Measurements from ENCODE around the gene ZNF280A.

ZNF280A gene

DNA sequence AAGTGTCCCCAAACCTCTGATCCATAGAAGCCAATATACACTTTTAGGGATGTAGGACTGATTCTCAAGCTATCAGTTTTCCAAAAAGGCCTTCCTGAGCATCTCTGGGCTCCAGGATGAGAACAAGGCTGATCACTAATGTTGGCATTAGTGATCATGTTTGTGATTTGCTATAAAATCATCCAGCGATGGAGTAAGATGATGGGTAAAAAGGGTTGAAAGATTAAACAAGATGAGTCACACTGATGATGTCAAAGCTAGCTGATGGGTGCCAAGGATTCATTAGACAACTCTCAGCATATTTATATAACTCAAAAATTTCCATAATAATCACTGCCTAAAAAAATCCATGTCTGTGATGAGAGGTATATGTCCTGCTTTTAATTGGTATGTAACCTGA, 54.3 kb downstream of the ZNF280A start:
- no peak for DNase-seq

DNA sequence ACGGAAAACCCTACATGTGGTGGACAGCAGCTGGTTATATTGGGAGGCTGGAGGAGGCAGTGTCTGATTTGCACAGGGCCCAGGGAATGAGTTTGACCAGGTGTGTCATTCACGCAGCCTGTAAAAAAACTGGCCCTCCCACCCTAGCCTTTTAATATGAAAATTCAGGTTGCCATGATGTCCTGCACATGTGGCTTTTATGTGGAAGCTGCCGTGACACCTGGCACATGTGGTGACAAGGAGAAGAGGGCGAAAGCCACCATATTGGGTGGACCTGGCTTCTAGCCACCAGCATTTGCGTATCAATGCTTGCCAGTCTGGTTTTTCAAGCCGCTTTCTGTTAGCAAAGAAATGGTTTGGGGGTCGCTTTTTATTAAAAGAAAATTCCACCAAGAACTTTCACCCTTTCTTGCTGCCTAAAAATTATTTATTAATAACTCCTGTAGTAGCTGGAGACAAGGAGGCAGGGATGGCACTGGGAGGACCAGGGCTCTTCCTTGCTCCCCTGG, 54.9 kb downstream of the ZNF280A start:
- DNase-seq = no peak

DNA sequence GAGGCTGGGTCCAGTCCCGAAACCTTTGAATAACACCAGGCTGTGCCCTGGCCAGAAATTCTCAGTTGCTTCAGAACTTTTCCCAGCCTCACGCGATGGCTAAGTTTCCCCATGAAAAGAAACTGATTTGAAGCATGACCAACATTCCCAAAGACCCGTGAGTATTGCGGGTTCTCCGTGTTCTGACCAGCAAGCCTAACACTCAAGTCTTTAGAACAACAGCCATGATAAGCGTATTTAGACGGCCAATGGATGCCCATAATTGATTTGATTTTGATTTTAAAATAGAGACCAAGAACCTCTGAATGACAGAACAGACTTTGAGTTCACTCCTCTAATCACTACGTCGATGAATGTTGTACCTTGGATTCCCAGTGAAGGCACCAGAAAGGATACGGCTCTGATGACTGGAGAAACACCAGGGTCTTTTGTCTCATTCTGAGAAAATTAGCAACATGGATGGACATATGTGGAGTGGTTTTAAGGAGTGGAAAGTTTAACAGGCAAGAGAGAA, 55.5 kb downstream of the ZNF280A start:
- DNase-seq = no peak

DNA sequence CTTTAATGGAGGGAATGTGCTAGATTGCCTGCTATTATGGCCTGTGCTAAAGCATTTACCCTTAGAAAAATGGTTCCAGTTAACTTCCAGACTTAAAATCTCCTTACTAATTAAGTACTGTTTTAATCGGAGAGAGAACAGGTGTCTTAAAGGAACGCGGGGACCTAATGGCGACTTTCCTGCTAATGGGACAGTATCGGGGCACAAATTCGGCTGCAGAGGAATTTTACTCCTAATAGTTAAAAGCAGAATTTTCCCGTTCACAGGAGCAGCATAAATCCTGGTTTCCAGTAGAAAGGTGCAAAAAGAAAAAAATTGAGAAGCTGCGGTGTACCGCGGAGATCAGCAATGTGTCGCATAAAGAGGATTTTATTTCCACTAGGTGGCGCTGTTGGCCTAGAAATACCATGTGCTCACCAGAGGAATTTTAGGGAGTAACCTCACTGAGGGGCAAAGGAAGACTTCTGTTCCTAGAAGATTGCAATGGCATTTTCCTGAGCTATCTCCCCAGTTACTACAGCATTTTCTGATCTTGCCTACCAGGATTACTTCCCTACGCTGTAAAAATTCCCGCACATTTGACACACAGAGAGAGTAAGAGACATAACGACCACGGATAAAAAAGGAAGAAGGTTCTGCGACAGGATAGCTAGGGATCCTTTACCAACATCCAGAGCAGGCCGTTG, 56.1 kb downstream of the ZNF280A start:
- peak; percentile 85 for DNase-seq
